Mucosa of descending colon (tissue), 3 donors: ENCODE measurements around the gene KRTAP17-1. TPM values are rescaled to one million over a fixed set of nuclear protein-coding genes. Genes with fewer than 3 reads are reported as not detected.

Experiments
- ATAC-seq: fragments of 200-7000 bp; cut with Tn5 transposase; one replicate; pipeline ENCODE4 v1.9.1; 2020; ENCODE audit warnings: mild to moderate bottlenecking, moderate library complexity
- DNase-seq, 3 donors: peaks; one replicate each; pipeline ENCODE4 v3.0.0-alpha.2; 2020
- H3K36me3 ChIP-seq: fragments of 200-600 bp; one replicate; pipeline ENCODE4 v1.8.0; 2021; ENCODE audit warnings: low read depth, mild to moderate bottlenecking
- H3K4me1 ChIP-seq: fragments of 200-600 bp; one replicate; pipeline ENCODE4 v1.8.0; 2021; ENCODE audit warnings: low read depth, mild to moderate bottlenecking
- H3K4me3 ChIP-seq: fragments of 200-600 bp; one replicate; pipeline ENCODE4 v1.8.0; 2021; ENCODE audit warnings: mild to moderate bottlenecking
- H3K9me3 ChIP-seq: fragments of 200-600 bp; one replicate; pipeline ENCODE4 v1.8.0; 2021; ENCODE audit warnings: mild to moderate bottlenecking
- intact Hi-C, 2 donors: fragments of 100-400 bp; cut with DNase I in 1 of 2; cut with micrococcal nuclease in 1 of 2; formaldehyde crosslinking; loops; one replicate each; pipeline versions ENCODE4 v1.11.0 to v1.11.1; 2022; cut with DNase I, micrococcal nuclease
- total RNA-seq, 3 donors: library from RNA; stranded (reverse); fragmentation: NEBNext Ultra II Directional in 2 of 3; extraction: Animal tissue kit (Norgen Biotek cat#: 25700) in 2 of 3; gene quantifications; one replicate each; pipeline versions ENCODE4 v1.2.1 to v1.2.4, GENCODE V29; 2021 to 2023
- TF ChIP-seq, protein P1 (sequence below): fragments of 200-600 bp; IDR thresholded peaks from one replicate; pipeline ENCODE4 v1.8.0; 2022; ENCODE audit warnings: antibody characterized with exemption, mild to moderate bottlenecking
- donor health status: DM: no; HTN: no; CAD: no; lungs with moderate emphysema.
- donor health status: DM: no; HTN: no; CAD: no.
- donor health status: DM: no; HTN: yes; CAD: no.

The KRTAP17-1 gene
- total RNA-seq, 3 donors from 2014 or later, result not detected

DNA sequence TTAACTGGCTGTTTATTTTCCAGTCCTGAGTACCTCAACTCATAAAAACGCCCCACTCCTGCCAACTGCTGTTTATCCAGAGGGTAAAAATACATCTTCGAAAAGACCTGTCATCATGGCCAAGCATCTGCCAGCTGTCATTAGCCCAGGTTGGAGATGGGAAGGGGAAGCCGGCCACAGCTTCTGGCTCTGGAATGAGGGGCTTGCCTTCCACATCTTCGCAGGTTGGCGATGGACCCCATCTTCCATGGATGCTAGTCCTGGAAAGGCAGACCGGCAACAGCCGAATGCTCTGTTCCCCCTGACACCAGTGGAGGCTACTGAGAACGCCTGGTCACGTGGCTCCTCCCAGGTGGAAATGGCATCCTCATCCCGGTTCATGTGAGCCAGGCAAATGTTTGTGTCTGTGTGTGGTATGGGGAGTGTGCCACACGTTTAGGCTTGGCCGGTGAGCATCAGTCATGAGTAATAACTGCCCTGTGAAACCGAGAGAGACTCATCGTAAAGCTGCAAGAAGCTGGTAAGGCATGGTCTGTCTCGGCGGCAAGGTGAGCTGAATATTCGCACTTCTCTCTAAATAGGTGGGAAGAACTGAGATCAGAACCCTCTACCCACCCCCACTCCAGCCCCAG lies 420 bp upstream of the KRTAP17-1 start:
- intact Hi-C loops, result no loop called here
- DNase-seq (no peak), ATAC-seq (no peak)

DNA sequence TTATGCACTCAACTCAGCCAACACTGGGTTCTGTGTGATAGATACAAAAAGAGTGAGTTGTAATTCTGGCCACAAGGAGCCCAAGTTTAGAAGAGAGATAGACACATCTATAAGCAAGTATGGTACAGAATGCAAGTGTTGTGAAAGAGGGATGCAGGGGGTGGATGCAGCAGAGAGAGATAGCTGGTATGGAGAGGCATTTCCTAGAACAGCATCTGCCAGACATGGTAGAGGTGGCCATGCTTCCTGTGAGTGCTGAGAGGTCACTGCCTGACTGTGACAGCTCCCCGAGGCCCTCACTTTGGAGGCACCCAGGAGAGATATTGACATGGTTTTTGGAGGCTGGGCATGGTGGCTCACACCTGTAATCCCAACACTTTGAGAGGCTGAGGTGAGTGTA lies 4.4 kb downstream of the KRTAP17-1 start:
- no peak overlapping the region for H3K4me3 ChIP-seq
- intact Hi-C loops, result no loop called here
- H3K4me1 ChIP-seq, result no peaks in the 10 kb centered on the region
- DNase-seq (no peak), ATAC-seq (no peak)
- TF ChIP-seq, protein P1, sequence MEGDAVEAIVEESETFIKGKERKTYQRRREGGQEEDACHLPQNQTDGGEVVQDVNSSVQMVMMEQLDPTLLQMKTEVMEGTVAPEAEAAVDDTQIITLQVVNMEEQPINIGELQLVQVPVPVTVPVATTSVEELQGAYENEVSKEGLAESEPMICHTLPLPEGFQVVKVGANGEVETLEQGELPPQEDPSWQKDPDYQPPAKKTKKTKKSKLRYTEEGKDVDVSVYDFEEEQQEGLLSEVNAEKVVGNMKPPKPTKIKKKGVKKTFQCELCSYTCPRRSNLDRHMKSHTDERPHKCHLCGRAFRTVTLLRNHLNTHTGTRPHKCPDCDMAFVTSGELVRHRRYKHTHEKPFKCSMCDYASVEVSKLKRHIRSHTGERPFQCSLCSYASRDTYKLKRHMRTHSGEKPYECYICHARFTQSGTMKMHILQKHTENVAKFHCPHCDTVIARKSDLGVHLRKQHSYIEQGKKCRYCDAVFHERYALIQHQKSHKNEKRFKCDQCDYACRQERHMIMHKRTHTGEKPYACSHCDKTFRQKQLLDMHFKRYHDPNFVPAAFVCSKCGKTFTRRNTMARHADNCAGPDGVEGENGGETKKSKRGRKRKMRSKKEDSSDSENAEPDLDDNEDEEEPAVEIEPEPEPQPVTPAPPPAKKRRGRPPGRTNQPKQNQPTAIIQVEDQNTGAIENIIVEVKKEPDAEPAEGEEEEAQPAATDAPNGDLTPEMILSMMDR, result no peak
- H3K9me3 ChIP-seq, result no peaks in the 10 kb centered on the region
- no peaks in the 10 kb centered on the region for H3K36me3 ChIP-seq

More for the DNA sequence above, 420 bp upstream of the KRTAP17-1 start:
- TF ChIP-seq, protein P1, result no peak
- peaks cover 5% of the 10 kb centered on the region for H3K9me3 ChIP-seq
- no peaks in the 10 kb centered on the region for H3K36me3 ChIP-seq
- H3K4me1 ChIP-seq, result no peaks in the 10 kb centered on the region
- no peak overlapping the region for H3K4me3 ChIP-seq

DNA sequence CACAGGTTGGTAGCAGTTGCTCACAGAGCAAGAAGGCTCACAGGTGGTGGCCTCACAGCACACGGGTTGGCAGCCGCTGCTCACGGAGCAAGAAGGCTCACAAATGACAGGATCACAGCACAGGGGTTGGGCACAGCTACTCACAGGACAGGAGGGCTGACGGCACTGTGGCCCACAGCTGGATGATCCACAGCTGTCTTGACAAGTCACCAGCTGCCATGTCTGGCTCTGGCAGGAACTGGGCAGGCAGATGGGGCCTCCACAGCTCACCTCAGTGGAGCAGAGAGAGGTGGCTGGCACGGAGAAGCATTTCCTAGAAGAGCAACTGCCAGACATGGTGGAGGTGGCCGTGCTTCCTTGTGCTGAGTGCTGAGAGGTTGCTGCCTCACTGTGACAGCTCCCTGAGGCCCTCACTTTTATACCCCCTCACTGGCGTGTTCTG lies 6.6 kb downstream of the KRTAP17-1 start, which contains the start of gene KRTAP16-1:
TSS of gene KRTAP16-1 (minus strand) at position 392 of the 442 bp plus-strand sequence. CDS start at position 336, 56 bp downstream.
- Histone ChIP-seq H3K4me3 (no peak within 1 kb of the TSS), H3K4me1 (no peaks in the 10 kb centered on the region), H3K36me3 (no peaks in the 10 kb centered on the region), H3K9me3 (no peaks in the 10 kb centered on the region)
- ATAC-seq, result peak; percentile 42
- peak in 1 of 3 donors; percentile 54 for DNase-seq
- TF ChIP-seq, protein P1, result no peak
- intact Hi-C loops, result no loop called here

DNA sequence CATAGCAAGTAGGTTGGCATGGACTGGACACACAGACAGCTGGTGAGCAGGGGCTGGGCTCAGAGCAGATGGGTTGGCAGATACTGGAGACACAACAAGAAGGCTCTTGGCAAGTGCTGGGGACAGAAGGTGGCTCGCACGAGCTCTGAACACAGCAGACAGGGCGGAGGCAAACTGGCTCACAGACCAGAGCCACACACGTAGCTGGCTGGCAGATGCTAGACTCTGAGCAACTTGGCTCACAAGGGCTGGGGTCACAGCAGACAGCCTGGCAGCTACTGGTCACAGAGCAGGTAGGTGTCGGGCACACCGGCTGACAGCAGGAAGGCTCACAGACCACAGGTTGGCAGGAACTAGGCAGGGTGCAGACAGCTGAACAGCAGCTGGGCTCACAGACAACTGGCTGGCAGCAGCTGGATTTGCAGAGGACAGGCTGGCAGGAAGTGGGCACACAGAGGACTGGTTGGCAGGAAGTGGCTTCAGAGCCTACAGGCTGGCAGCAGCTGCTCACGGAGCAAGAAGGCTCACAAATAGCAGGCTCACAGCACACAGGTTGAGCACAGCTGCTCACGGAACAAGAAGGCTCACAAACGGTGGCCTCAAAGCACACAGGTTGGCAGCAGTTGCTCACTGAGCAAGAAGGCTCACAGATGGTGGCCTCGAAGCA lies 7.1 kb downstream of the KRTAP17-1 start:
- TF ChIP-seq, protein P1, result no peak
- H3K4me1 ChIP-seq, result no peaks in the 10 kb centered on the region
- H3K36me3 ChIP-seq, result no peaks in the 10 kb centered on the region
- ATAC-seq (peak; percentile 89), DNase-seq (peak; percentile 40 to 85 (median 48))
- intact Hi-C loops, result no loop called here
- H3K9me3 ChIP-seq, result no peaks in the 10 kb centered on the region
- no peak overlapping the region for H3K4me3 ChIP-seq

DNA sequence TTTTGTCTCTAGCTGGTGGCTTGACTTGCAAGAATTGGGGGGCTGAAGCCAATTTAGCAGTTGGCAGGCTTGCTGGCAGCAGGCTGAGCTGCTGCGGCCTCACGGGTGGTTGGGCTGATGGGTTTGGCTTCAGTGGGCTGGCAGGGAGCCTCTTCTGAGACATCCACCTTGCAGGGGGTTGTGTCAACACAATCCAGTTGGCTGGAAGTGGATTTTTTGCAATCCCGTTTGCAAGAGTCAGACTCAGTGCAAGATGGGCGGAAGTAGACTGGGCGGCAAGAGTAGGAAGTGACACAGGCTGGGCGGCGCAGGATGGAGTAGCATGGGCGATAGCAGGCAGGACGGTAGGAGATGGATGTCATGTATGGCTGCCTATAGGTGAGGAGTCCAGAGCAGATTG lies 7.9 kb downstream of the KRTAP17-1 start:
- no peaks in the 10 kb centered on the region for H3K36me3 ChIP-seq
- TF ChIP-seq, protein P1, result no peak
- no peak overlapping the region for H3K4me3 ChIP-seq
- DNase-seq, result no peak
- intact Hi-C loops, result no loop called here
- peak; percentile 9 for ATAC-seq
- H3K4me1 ChIP-seq, result no peaks in the 10 kb centered on the region
- H3K9me3 ChIP-seq, result no peaks in the 10 kb centered on the region
